Esophagus muscularis mucosa (tissue), 4 donors: ENCODE data around the gene EFCAB8. TPM values are rescaled to one million over a fixed set of nuclear protein-coding genes. Genes with fewer than 3 reads are reported as not detected.

Experiments used
- DNase-seq: peaks from one replicate; pipeline ENCODE4 v3.0.0-alpha.2; 2017; ENCODE audit errors: extremely low spot score
- H3K27ac ChIP-seq, 4 donors: fragments of 200-600 bp; sonication (generic); replicated peaks in 1 of 4; 1 replicate in 3 of 4; 2 replicates in 1 of 4; pipeline ENCODE4 v1.5.1; 2016 to 2019; ENCODE audit warnings: mild to moderate bottlenecking in 1 of 4
- H3K27me3 ChIP-seq, 4 donors: fragments of 200-600 bp; sonication (generic); one replicate each; pipeline versions ENCODE4 v1.5.1 to v1.6.0; 2016 to 2019
- H3K36me3 ChIP-seq, 4 donors: fragments of 200-600 bp; sonication (generic); one replicate each; pipeline ENCODE4 v1.5.1; 2016 to 2019
- H3K4me1 ChIP-seq, 4 donors: fragments of 200-600 bp; sonication (generic); one replicate each; pipeline ENCODE4 v1.5.1; 2016 to 2019
- H3K4me3 ChIP-seq, 4 donors: fragments of 200-600 bp; sonication (generic); 1 replicate in 2 of 4; 2 replicates in 2 of 4; pipeline ENCODE4 v1.5.1; 2016 to 2019; ENCODE audit warnings: mild to moderate bottlenecking in 4 of 4, moderate library complexity in 1 of 4
- H3K9me3 ChIP-seq, 4 donors: fragments of 200-600 bp; sonication (generic); 1 replicate in 3 of 4; 2 replicates in 1 of 4; pipeline ENCODE4 v1.5.1; 2016 to 2019
- EP300 ChIP-seq: sonication (generic); formaldehyde crosslinking; IDR thresholded peaks from one replicate; pipeline ENCODE4 v1.6.1; 2017; ENCODE audit warnings: antibody characterized with exemption
- POLR2A ChIP-seq: fragments of 450-650 bp; IDR thresholded peaks from one replicate; pipeline ENCODE4 v1.6.1; 2017; ENCODE audit warnings: antibody characterized with exemption, moderate library complexity, mild to moderate bottlenecking, low read depth
- POLR2AphosphoS5 ChIP-seq, 2 donors: sonication (generic); formaldehyde crosslinking; IDR thresholded peaks; one replicate each; pipeline ENCODE4 v1.6.1; 2017; ENCODE audit warnings: antibody characterized with exemption in 2 of 2
- WGBS: methylation state at CpG from one replicate; pipeline ENCODE4 v1.1.5; 2018; 5-methylcytosine and 5-hydroxymethylcytosine counted together
- intact Hi-C: fragments of 100-400 bp; cut with DNase I; formaldehyde crosslinking; loops from one replicate; pipeline ENCODE4 v1.15.1; 2023
- total RNA-seq, 4 donors: library from RNA; depleted of rRNA; stranded (reverse); fragments of >200 nt; gene quantifications; one replicate each; pipeline versions ENCODE4 v1.1.0 to v1.2.1, GENCODE V29; 2016
- TF ChIP-seq, protein P1 (sequence below), 3 experiments: fragments of 200-600 bp in 2 of 3; fragments of 450-650 bp in 1 of 3; sonication (generic) in 2 of 3; IDR thresholded peaks; one replicate each; pipeline ENCODE4 v1.5.1; 2017 to 2019; ENCODE audit warnings: antibody characterized with exemption in 3 of 3, mild to moderate bottlenecking in 2 of 3, moderate library complexity in 1 of 3

Gene EFCAB8
- total RNA-seq, 4 donors from 2014 or later = 0.17 to 0.92 TPM; not detected in 2

DNA sequence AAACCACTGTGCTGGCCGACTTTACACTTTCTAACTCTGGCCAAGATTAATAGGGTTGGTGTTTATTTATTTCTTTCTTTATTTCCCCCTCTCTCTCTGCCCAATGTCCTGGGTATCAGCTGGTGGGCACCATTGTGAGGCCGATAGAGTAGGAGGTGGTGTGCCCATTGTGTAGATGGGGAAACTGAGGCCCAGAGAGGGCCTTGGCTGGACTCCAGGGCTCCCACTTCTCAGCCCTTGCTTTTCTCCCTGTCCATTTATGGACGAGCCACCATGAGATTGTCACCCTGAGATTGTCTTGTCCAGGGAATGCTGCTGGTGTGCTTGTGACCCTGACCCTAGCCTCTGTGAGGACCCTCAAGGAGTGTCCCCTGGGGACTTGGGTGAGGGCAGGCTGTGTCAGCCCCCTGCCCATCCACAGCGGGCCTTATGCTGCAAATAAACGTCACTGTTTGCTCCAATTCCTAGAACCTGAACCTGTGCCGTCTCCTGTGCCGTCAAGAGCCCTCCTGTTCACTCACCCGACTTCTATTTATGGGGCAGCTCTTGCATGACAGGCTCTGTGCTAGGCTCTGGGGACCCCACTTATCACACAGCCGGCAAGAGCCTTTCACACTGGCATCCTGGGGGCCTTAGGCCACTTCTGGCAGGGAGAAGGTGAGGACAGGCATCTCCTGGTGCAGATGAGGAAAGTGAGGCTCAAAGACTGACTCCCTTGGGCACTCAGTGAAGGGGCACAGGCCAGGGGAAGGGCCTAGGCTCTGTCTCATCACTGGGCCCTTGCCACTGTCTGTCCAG lies 120.7 kb downstream of the EFCAB8 start:
- 87% methylated on average over 8 of the region's 9 CpGs for WGBS
- Histone ChIP-seq H3K27ac (no peak overlapping the region), H3K4me3 (no peak overlapping the region), H3K36me3 (no peaks in the 10 kb centered on the region), H3K4me1 (peaks cover 0 to 11% (median 7%) of the 10 kb centered on the region in 4 donors), H3K9me3 (no peaks in the 10 kb centered on the region), H3K27me3 (peaks cover 0 to 5% (median 0%) of the 10 kb centered on the region in 4 donors)
- TF ChIP-seq POLR2A (no peak), EP300 (no peak), POLR2AphosphoS5 (IDR thresholded peaks at IDR 0.05) (no peak)
- TF ChIP-seq, protein P1, sequence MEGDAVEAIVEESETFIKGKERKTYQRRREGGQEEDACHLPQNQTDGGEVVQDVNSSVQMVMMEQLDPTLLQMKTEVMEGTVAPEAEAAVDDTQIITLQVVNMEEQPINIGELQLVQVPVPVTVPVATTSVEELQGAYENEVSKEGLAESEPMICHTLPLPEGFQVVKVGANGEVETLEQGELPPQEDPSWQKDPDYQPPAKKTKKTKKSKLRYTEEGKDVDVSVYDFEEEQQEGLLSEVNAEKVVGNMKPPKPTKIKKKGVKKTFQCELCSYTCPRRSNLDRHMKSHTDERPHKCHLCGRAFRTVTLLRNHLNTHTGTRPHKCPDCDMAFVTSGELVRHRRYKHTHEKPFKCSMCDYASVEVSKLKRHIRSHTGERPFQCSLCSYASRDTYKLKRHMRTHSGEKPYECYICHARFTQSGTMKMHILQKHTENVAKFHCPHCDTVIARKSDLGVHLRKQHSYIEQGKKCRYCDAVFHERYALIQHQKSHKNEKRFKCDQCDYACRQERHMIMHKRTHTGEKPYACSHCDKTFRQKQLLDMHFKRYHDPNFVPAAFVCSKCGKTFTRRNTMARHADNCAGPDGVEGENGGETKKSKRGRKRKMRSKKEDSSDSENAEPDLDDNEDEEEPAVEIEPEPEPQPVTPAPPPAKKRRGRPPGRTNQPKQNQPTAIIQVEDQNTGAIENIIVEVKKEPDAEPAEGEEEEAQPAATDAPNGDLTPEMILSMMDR (IDR thresholded peaks at IDR 0.05) = no peak
- intact Hi-C loops = no loop called here
- DNase-seq = no peak

DNA sequence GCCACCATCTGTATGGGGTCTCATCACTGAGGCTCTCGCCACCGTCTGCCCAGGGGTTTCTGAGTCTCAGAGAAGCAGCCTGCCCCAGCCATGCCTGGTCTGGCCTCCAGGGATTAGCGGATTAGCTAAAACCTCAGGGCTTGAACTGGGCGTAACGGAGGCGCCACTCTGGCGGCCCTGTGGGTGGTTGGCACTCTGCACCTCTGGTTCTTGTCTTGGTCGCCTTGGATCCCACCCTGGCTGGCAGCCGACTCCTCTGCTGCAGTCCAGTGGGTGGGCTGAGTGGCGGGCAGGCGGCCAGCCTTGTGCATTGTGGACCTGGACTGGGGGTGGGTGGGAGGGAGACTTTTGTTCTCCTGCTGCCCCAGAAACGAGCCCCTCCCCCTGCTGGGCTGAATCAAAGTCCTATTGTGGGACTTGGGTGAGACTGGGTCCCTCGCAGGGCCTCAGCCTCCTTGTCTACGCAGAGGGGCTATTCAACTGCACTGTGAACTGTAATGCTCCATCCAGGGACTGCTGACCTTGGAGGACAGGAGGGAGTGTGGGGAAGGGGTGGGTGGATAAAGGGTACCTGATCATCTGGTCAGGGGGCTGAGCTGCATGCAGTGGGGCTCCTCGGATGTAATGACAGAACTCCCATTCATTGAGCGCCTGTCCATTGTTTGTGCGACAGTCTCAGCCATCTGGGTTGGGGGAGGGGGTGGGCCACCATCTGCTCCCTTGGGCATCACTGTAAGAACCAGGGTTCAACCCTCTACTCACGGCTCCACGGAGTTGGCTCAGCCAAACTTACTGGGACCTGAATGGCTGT lies 121.6 kb downstream of the EFCAB8 start:
- Histone ChIP-seq H3K4me3 (no peak overlapping the region), H3K27ac (no peak overlapping the region), H3K36me3 (no peaks in the 10 kb centered on the region), H3K27me3 (peaks cover 0 to 5% (median 0%) of the 10 kb centered on the region in 4 donors), H3K9me3 (no peaks in the 10 kb centered on the region), H3K4me1 (peaks cover 0 to 11% (median 7%) of the 10 kb centered on the region in 4 donors)
- DNase-seq = no peak
- WGBS = 82% methylated on average over 12 of the region's 19 CpGs
- TF ChIP-seq POLR2A (no peak), EP300 (no peak), POLR2AphosphoS5 (IDR thresholded peaks at IDR 0.05) (no peak)
- TF ChIP-seq, protein P1 (IDR thresholded peaks at IDR 0.05) = no peak
- intact Hi-C loops = no loop called here

DNA sequence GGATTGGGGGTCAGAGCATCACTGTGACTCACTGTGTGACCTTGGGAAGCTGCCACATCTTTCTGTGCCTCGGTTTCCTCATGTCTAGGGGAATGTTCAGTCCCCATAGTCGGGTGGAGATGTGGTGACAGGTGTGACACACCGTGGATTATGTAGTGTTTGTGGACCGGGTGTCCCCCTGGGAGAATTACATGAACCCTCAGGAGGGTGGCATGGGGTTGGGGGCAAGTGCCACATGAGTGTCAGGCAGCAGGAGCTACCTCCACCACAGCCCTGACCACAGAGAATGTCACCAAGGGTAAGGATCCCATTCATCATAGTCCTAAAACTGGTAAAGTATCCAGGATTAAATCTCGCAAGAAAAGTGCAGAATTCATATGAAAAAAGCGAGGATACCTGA lies 122.3 kb downstream of the EFCAB8 start:
- no peak overlapping the region for H3K27ac ChIP-seq

DNA sequence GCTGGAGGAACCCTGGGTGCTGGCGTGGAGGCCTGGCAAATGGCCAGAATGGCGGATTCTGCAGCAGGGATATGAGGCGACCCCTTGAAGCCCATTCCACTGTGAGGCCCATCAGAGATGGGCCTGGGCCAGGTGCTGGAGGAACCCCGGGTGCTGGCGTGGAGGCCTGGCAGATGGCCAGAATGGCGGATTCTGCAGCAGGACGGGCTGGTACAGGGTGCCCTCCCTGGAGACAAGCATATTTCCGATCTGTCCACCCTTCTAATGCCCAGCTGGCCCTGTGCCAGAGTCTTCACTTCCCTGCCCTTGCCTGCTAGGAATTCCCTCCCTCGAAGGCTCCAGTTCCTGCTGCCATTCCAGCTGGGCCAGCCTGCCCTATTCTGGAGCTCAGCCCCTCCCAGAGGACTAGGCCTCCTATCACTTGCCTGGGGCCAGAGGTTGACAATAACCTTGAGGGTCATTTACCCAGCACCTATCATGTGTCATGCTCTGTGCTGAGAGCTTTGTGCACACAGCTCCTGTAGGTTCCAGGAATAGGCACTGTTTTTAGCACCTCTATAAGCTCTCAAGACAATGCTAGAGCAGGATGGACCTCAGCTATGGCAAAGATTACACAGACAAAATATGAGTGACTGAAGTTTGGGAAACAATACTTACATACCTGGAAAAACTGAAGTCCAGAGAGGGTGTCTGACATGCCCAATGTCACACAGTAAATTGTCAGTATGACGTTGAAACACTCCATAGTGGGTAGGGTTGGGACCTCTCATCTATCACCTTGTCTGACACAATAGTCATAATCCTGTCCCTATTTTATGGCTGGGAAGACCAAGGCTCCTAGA lies 124.1 kb downstream of the EFCAB8 start:
- Histone ChIP-seq H3K4me1 (peaks cover 0 to 11% (median 7%) of the 10 kb centered on the region in 4 donors), H3K36me3 (no peaks in the 10 kb centered on the region), H3K4me3 (no peak overlapping the region), H3K27ac (no peak overlapping the region), H3K27me3 (peaks cover 0 to 15% (median 0%) of the 10 kb centered on the region in 4 donors), H3K9me3 (no peaks in the 10 kb centered on the region)
- TF ChIP-seq, protein P1 (IDR thresholded peaks at IDR 0.05) = no peak
- TF ChIP-seq POLR2AphosphoS5 (IDR thresholded peaks at IDR 0.05) = no peak
- no peak for TF ChIP-seq POLR2A
- TF ChIP-seq EP300 = no peak
- intact Hi-C loops = no loop called here
- 64% methylated on average over 10 of the region's 10 CpGs for WGBS
- no peak for DNase-seq

More for the DNA sequence above, 122.3 kb downstream of the EFCAB8 start:
- Histone ChIP-seq H3K9me3 (no peaks in the 10 kb centered on the region), H3K36me3 (no peaks in the 10 kb centered on the region), H3K4me3 (no peak overlapping the region), H3K4me1 (peaks cover 0 to 11% (median 7%) of the 10 kb centered on the region in 4 donors), H3K27me3 (peaks cover 0 to 5% (median 0%) of the 10 kb centered on the region in 4 donors)
- 80% methylated on average over 2 of the region's 6 CpGs for WGBS
- TF ChIP-seq POLR2AphosphoS5 (IDR thresholded peaks at IDR 0.05) = no peak
- TF ChIP-seq, protein P1 (IDR thresholded peaks at IDR 0.05) = no peak
- no peak for TF ChIP-seq EP300
- no peak for TF ChIP-seq POLR2A
- intact Hi-C loops = no loop called here
- DNase-seq = no peak
